Measurements from ENCODE around the gene FOXK2.

GRCh38 chr17:82571855-82572254 is 52.3 kb downstream of the FOXK2 start:
- TF ChIP-seq POLR2A (IDR thresholded peaks at IDR 0.05) (no peak), CTCF (IDR thresholded peaks at IDR 0.05) (no peak)

Measured in uterus (tissue), 2 donors.